ENCODE data around the gene SMYD3.

SMYD3 gene

GRCh38 chr1:246162560-246162959, 344.5 kb downstream of the SMYD3 start:
- Histone ChIP-seq H3K79me2 (ENCODE audit: low read length) (no peaks in the 10 kb centered on the region), H3K9me2 (replicated peaks; ENCODE audit: insufficient read depth, low read length) (no peaks in the 10 kb centered on the region), H2AFZ (ENCODE audit: low read length) (no peak overlapping the region), H3F3A (ENCODE audit: insufficient read depth, low read length) (no peaks in the 10 kb centered on the region), H3K36me3 (replicated peaks; ENCODE audit: insufficient read depth, low read length) (no peaks in the 10 kb centered on the region), H3K9me3 (replicated peaks; ENCODE audit: insufficient read depth, low read length) (no peaks in the 10 kb centered on the region), H3K4me2 (ENCODE audit: low read depth, low read length) (no peak overlapping the region), H3K4me3 (ENCODE audit: low read length) (no peak overlapping the region), H3K9ac (ENCODE audit: low read length) (no peak overlapping the region), H4K20me1 (ENCODE audit: insufficient read depth, low read length) (no peaks in the 10 kb centered on the region), H3K27ac (ENCODE audit: low read length) (no peak overlapping the region), H3K4me1 (ENCODE audit: low read length) (no peaks in the 10 kb centered on the region), H3K27me3 (replicated peaks; ENCODE audit: insufficient read depth, low read length) (no peaks in the 10 kb centered on the region)
- TF ChIP-seq CTCF (IDR thresholded peaks at IDR 0.05; ENCODE audit: low read length) (no peak), EZH2 (optimal IDR thresholded peaks at IDR 0.05; ENCODE audit: low read depth, low read length) (no peak), EZH2phosphoT487 (IDR thresholded peaks at IDR 0.05; ENCODE audit: low read length) (no peak)
- DNase-seq = no peak

- H3K27ac ChIP-seq (ENCODE audit: low read length) = no peak overlapping the region
These were observed 345.5 kb downstream of the SMYD3 start for GRCh38 chr1:246161626-246162025.

GRCh38 chr1:246160905-246161304, 346.2 kb downstream of the SMYD3 start:
- Histone ChIP-seq H3K4me2 (ENCODE audit: low read depth, low read length) (no peak overlapping the region), H3K79me2 (ENCODE audit: low read length) (no peaks in the 10 kb centered on the region), H3K36me3 (replicated peaks; ENCODE audit: insufficient read depth, low read length) (no peaks in the 10 kb centered on the region), H3K9me3 (replicated peaks; ENCODE audit: insufficient read depth, low read length) (no peaks in the 10 kb centered on the region), H4K20me1 (ENCODE audit: insufficient read depth, low read length) (no peaks in the 10 kb centered on the region), H2AFZ (ENCODE audit: low read length) (no peak overlapping the region), H3K27ac (ENCODE audit: low read length) (no peak overlapping the region), H3K9ac (ENCODE audit: low read length) (no peak overlapping the region), H3K4me3 (ENCODE audit: low read length) (no peak overlapping the region), H3F3A (ENCODE audit: insufficient read depth, low read length) (no peaks in the 10 kb centered on the region), H3K27me3 (replicated peaks; ENCODE audit: insufficient read depth, low read length) (no peaks in the 10 kb centered on the region), H3K4me1 (ENCODE audit: low read length) (no peaks in the 10 kb centered on the region), H3K9me2 (replicated peaks; ENCODE audit: insufficient read depth, low read length) (no peaks in the 10 kb centered on the region)
- TF ChIP-seq EZH2 (optimal IDR thresholded peaks at IDR 0.05; ENCODE audit: low read depth, low read length) (no peak), EZH2phosphoT487 (IDR thresholded peaks at IDR 0.05; ENCODE audit: low read length) (no peak), CTCF (IDR thresholded peaks at IDR 0.05; ENCODE audit: low read length) (no peak)
- DNase-seq = no peak

More at GRCh38 chr1:246161626-246162025, 345.5 kb downstream of the SMYD3 start:
- no peaks in the 10 kb centered on the region for H3F3A ChIP-seq (ENCODE audit: insufficient read depth, low read length)
- H3K9me3 ChIP-seq (replicated peaks; ENCODE audit: insufficient read depth, low read length) = no peaks in the 10 kb centered on the region
- H3K9me2 ChIP-seq (replicated peaks; ENCODE audit: insufficient read depth, low read length) = no peaks in the 10 kb centered on the region
- no peak overlapping the region for H3K9ac ChIP-seq (ENCODE audit: low read length)
- no peak overlapping the region for H3K4me3 ChIP-seq (ENCODE audit: low read length)
- H2AFZ ChIP-seq (ENCODE audit: low read length) = no peak overlapping the region
- H3K4me1 ChIP-seq (ENCODE audit: low read length) = no peaks in the 10 kb centered on the region
- DNase-seq = no peak
- H3K79me2 ChIP-seq (ENCODE audit: low read length) = no peaks in the 10 kb centered on the region
- TF ChIP-seq EZH2phosphoT487 (IDR thresholded peaks at IDR 0.05; ENCODE audit: low read length) (no peak), EZH2 (optimal IDR thresholded peaks at IDR 0.05; ENCODE audit: low read depth, low read length) (no peak), CTCF (IDR thresholded peaks at IDR 0.05; ENCODE audit: low read length) (no peak)
- H3K4me2 ChIP-seq (ENCODE audit: low read depth, low read length) = no peak overlapping the region
- H3K27me3 ChIP-seq (replicated peaks; ENCODE audit: insufficient read depth, low read length) = no peaks in the 10 kb centered on the region
- no peaks in the 10 kb centered on the region for H4K20me1 ChIP-seq (ENCODE audit: insufficient read depth, low read length)
- no peaks in the 10 kb centered on the region for H3K36me3 ChIP-seq (replicated peaks; ENCODE audit: insufficient read depth, low read length)
